Fibroblast of lung (primary cell): ENCODE results near the gene SORBS1. TPM values are rescaled to one million over a fixed set of nuclear protein-coding genes. Genes with fewer than 3 reads are reported as not detected.

Experiments used
- DNase-seq, 2 donors: peaks; one replicate each; pipeline versions ENCODE4 v3.0.0 to v3.0.0-alpha.2; 2010; ENCODE audit warnings: low read depth in 2 of 2
- H2AFZ ChIP-seq: 2 replicates; pipeline ENCODE4 v1.5.1; 2012; ENCODE audit warnings: low read length, control low read depth, inconsistent platforms
- H3K27ac ChIP-seq: 2 replicates; pipeline ENCODE4 v1.5.1; 2011; ENCODE audit warnings: low read length, control low read depth; ENCODE audit not compliant: insufficient read depth
- H3K27me3 ChIP-seq: 2 replicates; pipeline ENCODE4 v1.5.1; 2011; ENCODE audit warnings: mild to moderate bottlenecking, low read length; ENCODE audit not compliant: control insufficient read depth, insufficient read depth
- H3K36me3 ChIP-seq: 2 replicates; pipeline ENCODE4 v1.5.1; 2011; ENCODE audit warnings: low read length; ENCODE audit not compliant: control insufficient read depth, insufficient read depth
- H3K4me1 ChIP-seq: 2 replicates; pipeline ENCODE4 v1.5.1; 2011; ENCODE audit warnings: low read length; ENCODE audit not compliant: control insufficient read depth, insufficient read depth; ENCODE audit errors: extremely low read depth
- H3K4me2 ChIP-seq: 2 replicates; pipeline ENCODE4 v1.5.1; 2011; ENCODE audit warnings: low read length, control low read depth; ENCODE audit not compliant: insufficient read depth; ENCODE audit errors: extremely low read depth
- H3K4me3 ChIP-seq, 4 experiments: fragments of 200-600 bp in 1 of 4; sonication (generic) in 1 of 4; replicated peaks in 1 of 4; 2 replicates each; pipeline ENCODE4 v1.5.1; 2011 to 2016; ENCODE audit warnings: low read length in 4 of 4, low read depth in 3 of 4, mild to moderate bottlenecking in 3 of 4, control low read depth in 2 of 4, inconsistent platforms in 1 of 4, mixed read lengths in 1 of 4; ENCODE audit not compliant: insufficient read depth in 1 of 4; ENCODE audit errors: control extremely low read depth in 1 of 4
- H3K79me2 ChIP-seq: 2 replicates; pipeline ENCODE4 v1.5.1; 2012; ENCODE audit warnings: mild to moderate bottlenecking, low read length, inconsistent platforms; ENCODE audit not compliant: control insufficient read depth, insufficient read depth
- H3K9ac ChIP-seq: 2 replicates; pipeline ENCODE4 v1.5.1; 2011; ENCODE audit warnings: mild to moderate bottlenecking, low read length, control low read depth; ENCODE audit not compliant: insufficient read depth
- H3K9me3 ChIP-seq: 2 replicates; pipeline ENCODE4 v1.5.1; 2012; ENCODE audit warnings: low read depth, low read length; ENCODE audit not compliant: control insufficient read depth, insufficient read depth
- H4K20me1 ChIP-seq: 2 replicates; pipeline ENCODE4 v1.5.1; 2011; ENCODE audit warnings: low read length; ENCODE audit not compliant: control insufficient read depth, insufficient read depth; ENCODE audit errors: extremely low read depth
- CTCF ChIP-seq, 2 donors: IDR thresholded peaks in 1 of 2; conservative IDR thresholded peaks in 1 of 2; 1 replicate in 1 of 2; 2 replicates in 1 of 2; pipeline ENCODE4 v1.5.1; 2011 to 2012; ENCODE audit warnings: low read length in 2 of 2, control low read depth in 1 of 2, inconsistent platforms in 1 of 2, low read depth in 1 of 2, mild to moderate bottlenecking in 1 of 2
- EZH2 ChIP-seq: IDR thresholded peaks from 2 replicates; pipeline ENCODE4 v1.5.1; 2012; ENCODE audit warnings: low read length, control low read depth, mild to moderate bottlenecking; ENCODE audit errors: missing control alignments
- polyA plus RNA-seq, 2 donors: library from polyadenylated mRNA; depleted of rRNA in 1 of 2; stranded (reverse) in 1 of 2; unstranded in 1 of 2; fragments of >200 nt; gene quantifications; 2 replicates each; pipeline ENCODE4 v1.2.1, GENCODE V29; 2011 to 2012; ENCODE audit warnings: missing spikeins in 1 of 2
- total RNA-seq: library from RNA; depleted of rRNA; stranded (reverse); fragments of >200 nt; gene quantifications from 2 replicates; pipeline ENCODE4 v1.2.1, GENCODE V29; 2014

The SORBS1 gene
- total and polyA plus RNA-seq, 2 donors (not counting 1 experiment from before 2014, with no cell fraction given), result 0.33 to 0.50 TPM

GRCh38 chr10:95403700-95404461, 157.3 kb downstream of the SORBS1 start:
- no peaks in the 10 kb centered on the region for H3K36me3 ChIP-seq
- no peak overlapping the region for H3K9ac ChIP-seq
- no peak overlapping the region for H3K4me3 ChIP-seq
- no peak overlapping the region for H2AFZ ChIP-seq
- H4K20me1 ChIP-seq, result no peaks in the 10 kb centered on the region
- no peaks in the 10 kb centered on the region for H3K4me1 ChIP-seq
- H3K27ac ChIP-seq, result no peak overlapping the region
- no peaks in the 10 kb centered on the region for H3K27me3 ChIP-seq
- no peaks in the 10 kb centered on the region for H3K79me2 ChIP-seq
- DNase-seq, result no peak
- no peak for TF ChIP-seq CTCF (conservative IDR thresholded peaks at IDR 0.05 in 1 of 2, IDR thresholded peaks at IDR 0.05 in 1 of 2; ENCODE audit: low read depth in 1 of 2, low read length in 2 of 2)
- TF ChIP-seq EZH2, result no peak
- no peaks in the 10 kb centered on the region for H3K9me3 ChIP-seq
- H3K4me2 ChIP-seq, result no peak overlapping the region

GRCh38 chr10:95401704-95402469, 159.3 kb downstream of the SORBS1 start:
- no peak overlapping the region for H3K9ac ChIP-seq
- no peak for TF ChIP-seq CTCF (conservative IDR thresholded peaks at IDR 0.05 in 1 of 2, IDR thresholded peaks at IDR 0.05 in 1 of 2; ENCODE audit: low read depth in 1 of 2, low read length in 2 of 2)
- TF ChIP-seq EZH2, result no peak
- H4K20me1 ChIP-seq, result no peaks in the 10 kb centered on the region
- H3K4me3 ChIP-seq, result no peak overlapping the region
- no peaks in the 10 kb centered on the region for H3K27me3 ChIP-seq
- H3K79me2 ChIP-seq, result no peaks in the 10 kb centered on the region
- DNase-seq, result no peak
- H3K4me2 ChIP-seq, result no peak overlapping the region
- H3K27ac ChIP-seq, result no peak overlapping the region
- no peak overlapping the region for H2AFZ ChIP-seq
- no peaks in the 10 kb centered on the region for H3K4me1 ChIP-seq
- H3K9me3 ChIP-seq, result no peaks in the 10 kb centered on the region
- H3K36me3 ChIP-seq, result no peaks in the 10 kb centered on the region

- Histone ChIP-seq H3K4me2 (no peak overlapping the region), H3K79me2 (no peaks in the 10 kb centered on the region), H4K20me1 (no peaks in the 10 kb centered on the region), H3K27me3 (no peaks in the 10 kb centered on the region), H3K27ac (no peak overlapping the region), H3K9ac (no peak overlapping the region), H3K4me3 (no peak overlapping the region), H2AFZ (no peak overlapping the region), H3K9me3 (no peaks in the 10 kb centered on the region), H3K4me1 (no peaks in the 10 kb centered on the region), H3K36me3 (no peaks in the 10 kb centered on the region)
- no peak for TF ChIP-seq CTCF (conservative IDR thresholded peaks at IDR 0.05 in 1 of 2, IDR thresholded peaks at IDR 0.05 in 1 of 2; ENCODE audit: low read depth in 1 of 2, low read length in 2 of 2)
- DNase-seq, result no peak
These were observed 160.4 kb downstream of the SORBS1 start for GRCh38 chr10:95400787-95401186.
